ENCODE data around the gene BDNF. TPM values are rescaled to one million over a fixed set of nuclear protein-coding genes. Genes with fewer than 3 reads are reported as not detected.

The BDNF gene
- total RNA-seq, 4 donors from 2014 or later: 0.14 to 0.64 TPM; not detected in 2

- no peak for TF ChIP-seq POLR2A (IDR thresholded peaks at IDR 0.05)
- no peak for TF ChIP-seq POLR2AphosphoS5 (IDR thresholded peaks at IDR 0.05)
- TF ChIP-seq, protein P1, sequence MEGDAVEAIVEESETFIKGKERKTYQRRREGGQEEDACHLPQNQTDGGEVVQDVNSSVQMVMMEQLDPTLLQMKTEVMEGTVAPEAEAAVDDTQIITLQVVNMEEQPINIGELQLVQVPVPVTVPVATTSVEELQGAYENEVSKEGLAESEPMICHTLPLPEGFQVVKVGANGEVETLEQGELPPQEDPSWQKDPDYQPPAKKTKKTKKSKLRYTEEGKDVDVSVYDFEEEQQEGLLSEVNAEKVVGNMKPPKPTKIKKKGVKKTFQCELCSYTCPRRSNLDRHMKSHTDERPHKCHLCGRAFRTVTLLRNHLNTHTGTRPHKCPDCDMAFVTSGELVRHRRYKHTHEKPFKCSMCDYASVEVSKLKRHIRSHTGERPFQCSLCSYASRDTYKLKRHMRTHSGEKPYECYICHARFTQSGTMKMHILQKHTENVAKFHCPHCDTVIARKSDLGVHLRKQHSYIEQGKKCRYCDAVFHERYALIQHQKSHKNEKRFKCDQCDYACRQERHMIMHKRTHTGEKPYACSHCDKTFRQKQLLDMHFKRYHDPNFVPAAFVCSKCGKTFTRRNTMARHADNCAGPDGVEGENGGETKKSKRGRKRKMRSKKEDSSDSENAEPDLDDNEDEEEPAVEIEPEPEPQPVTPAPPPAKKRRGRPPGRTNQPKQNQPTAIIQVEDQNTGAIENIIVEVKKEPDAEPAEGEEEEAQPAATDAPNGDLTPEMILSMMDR (IDR thresholded peaks at IDR 0.05): no peak
- TF ChIP-seq EP300 (IDR thresholded peaks at IDR 0.05; ENCODE audit: low read depth): no peak
- H3K36me3 ChIP-seq: no peaks in the 10 kb centered on the region
- intact Hi-C loops (cut with DNase I; ENCODE audit: low total_unique reads) (no loop called here), in situ Hi-C loops (cut with MboI; ENCODE audit: low pct_ligation_motif_present in 1 of 4, low pct_unique_long_range_greater_than_20kb in 1 of 4, low sequenced_read_pairs in 3 of 4) (loop anchor here in 1 of 4 donors (25.0 kb wide), 1 partner anchor 92 kb away; the partner anchor contains the start of gene BDNF)
- 55 to 63% methylated on average over 2 of the region's 2 CpGs for WGBS, 2 donors (ENCODE audit: low coverage in 1 of 2)
- H3K4me1 ChIP-seq: no peaks in the 10 kb centered on the region
- no peaks in the 10 kb centered on the region for H3K9me3 ChIP-seq
- no peaks in the 10 kb centered on the region for H3K27me3 ChIP-seq
- no peak for DNase-seq
- H3K27ac ChIP-seq: no peak overlapping the region
- no peak overlapping the region for H3K4me3 ChIP-seq
Measured at GRCh38 chr11:27619763-27620335, 80.4 kb downstream of the BDNF start.

- 67 to 77% methylated on average over 4 to 5 of the region's 5 CpGs for WGBS, 2 donors (ENCODE audit: low coverage in 1 of 2)
- no peaks in the 10 kb centered on the region for H3K36me3 ChIP-seq
- H3K4me3 ChIP-seq: no peak overlapping the region
- H3K27ac ChIP-seq: no peak overlapping the region
- in situ Hi-C loops (cut with MboI; ENCODE audit: low pct_ligation_motif_present in 1 of 4, low pct_unique_long_range_greater_than_20kb in 1 of 4, low sequenced_read_pairs in 3 of 4): loop anchor here in 1 of 4 donors (25.0 kb wide), 1 partner anchor 93 kb away; the partner anchor contains the start of gene BDNF
- no peaks in the 10 kb centered on the region for H3K4me1 ChIP-seq
- no peaks in the 10 kb centered on the region for H3K9me3 ChIP-seq
- intact Hi-C loops (cut with DNase I; ENCODE audit: low total_unique reads): no loop called here
- DNase-seq: no peak
- TF ChIP-seq POLR2A (IDR thresholded peaks at IDR 0.05) (no peak), POLR2AphosphoS5 (IDR thresholded peaks at IDR 0.05) (no peak), EP300 (IDR thresholded peaks at IDR 0.05; ENCODE audit: low read depth) (no peak)
- TF ChIP-seq, protein P1 (IDR thresholded peaks at IDR 0.05): no peak
- no peaks in the 10 kb centered on the region for H3K27me3 ChIP-seq
Measured at GRCh38 chr11:27619039-27619574, 81.1 kb downstream of the BDNF start.

DNA sequence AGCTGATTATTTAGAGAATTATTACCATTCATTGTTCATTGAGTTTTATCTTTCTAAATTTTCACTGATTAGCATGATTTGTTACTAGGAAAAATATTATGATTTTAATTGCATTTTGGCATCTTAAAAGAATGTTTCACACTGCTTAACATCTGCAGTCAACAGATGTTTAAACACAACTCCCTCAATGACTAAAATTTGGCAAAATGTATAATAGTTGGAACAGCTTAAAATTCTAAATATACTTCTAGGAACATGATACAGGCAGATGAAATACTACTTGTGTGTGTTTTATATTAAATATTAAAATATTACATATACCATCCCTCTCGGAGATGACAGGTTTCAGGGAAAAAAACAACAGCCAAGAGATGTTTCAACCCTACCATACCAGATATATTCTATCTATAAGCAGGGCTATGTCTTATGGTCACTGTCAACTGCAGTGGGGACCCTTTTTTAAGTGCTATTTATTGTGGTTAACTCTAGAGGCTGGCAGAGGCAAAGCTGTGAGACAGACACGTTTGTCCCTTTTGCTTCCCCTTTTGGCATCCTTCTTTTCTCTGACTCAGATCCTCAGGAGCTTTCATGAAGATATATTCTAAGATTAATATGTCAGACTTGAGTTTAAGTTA, 81.9 kb downstream of the BDNF start:
- intact Hi-C loops (cut with DNase I; ENCODE audit: low total_unique reads): no loop called here
- in situ Hi-C loops (cut with MboI; ENCODE audit: low pct_ligation_motif_present in 1 of 4, low pct_unique_long_range_greater_than_20kb in 1 of 4, low sequenced_read_pairs in 3 of 4): loop anchor here in 1 of 4 donors (25.0 kb wide), 1 partner anchor 94 kb away; the partner anchor contains the start of gene BDNF
- DNase-seq: no peak

GRCh38 chr11:27616711-27617110, 83.5 kb downstream of the BDNF start:
- Histone ChIP-seq H3K4me3 (no peak overlapping the region), H3K9me3 (no peaks in the 10 kb centered on the region), H3K4me1 (no peaks in the 10 kb centered on the region), H3K27ac (no peak overlapping the region), H3K36me3 (no peaks in the 10 kb centered on the region), H3K27me3 (no peaks in the 10 kb centered on the region)
- no peak for DNase-seq
- intact Hi-C loops (cut with DNase I; ENCODE audit: low total_unique reads) (loop anchor here (1.0 kb wide), 1 partner anchor 9 kb away; no protein-coding TSS in a partner anchor), in situ Hi-C loops (cut with MboI; ENCODE audit: low pct_ligation_motif_present in 1 of 4, low pct_unique_long_range_greater_than_20kb in 1 of 4, low sequenced_read_pairs in 3 of 4) (loop anchor here in 1 of 4 donors (25.0 kb wide), 1 partner anchor 96 kb away; the partner anchor contains the start of gene BDNF)
- TF ChIP-seq POLR2A (IDR thresholded peaks at IDR 0.05) (no peak), POLR2AphosphoS5 (IDR thresholded peaks at IDR 0.05) (no peak), EP300 (IDR thresholded peaks at IDR 0.05; ENCODE audit: low read depth) (no peak)
- TF ChIP-seq, protein P1 (IDR thresholded peaks at IDR 0.05): no peak
- WGBS, 2 donors (ENCODE audit: low coverage in 1 of 2): 14 to 81% methylated on average over 1 to 2 of the region's 2 CpGs

More for the DNA sequence above, 81.9 kb downstream of the BDNF start:
- WGBS, 2 donors (ENCODE audit: low coverage in 1 of 2): 43 to 52% methylated on average over 2 of the region's 2 CpGs
- H3K27me3 ChIP-seq: no peaks in the 10 kb centered on the region
- no peaks in the 10 kb centered on the region for H3K9me3 ChIP-seq
- H3K4me1 ChIP-seq: no peaks in the 10 kb centered on the region
- no peak overlapping the region for H3K27ac ChIP-seq
- TF ChIP-seq EP300 (IDR thresholded peaks at IDR 0.05; ENCODE audit: low read depth) (no peak), POLR2AphosphoS5 (IDR thresholded peaks at IDR 0.05) (no peak), POLR2A (IDR thresholded peaks at IDR 0.05) (no peak)
- TF ChIP-seq, protein P1 (IDR thresholded peaks at IDR 0.05): no peak
- no peak overlapping the region for H3K4me3 ChIP-seq
- H3K36me3 ChIP-seq: no peaks in the 10 kb centered on the region
